A549 treated with Mapracorat at 1 μM for 4 hours (cell line): ENCODE results near the gene TRIML1. TPM values are rescaled to one million over a fixed set of nuclear protein-coding genes. Genes with fewer than 3 reads are reported as not detected.

ENCODE experiments used
- total RNA-seq: library from RNA; stranded (reverse); fragments of 200-300 nt; extraction: Qiagen RNA extraction; gene quantifications from 5 replicates; pipeline ENCODE4 v1.2.3, GENCODE V29; 2022

TRIML1 gene
- total RNA-seq: not detected in 5 replicates

GRCh38 chr4:188139141-188139540 is at the start of gene TRIML1:
Gene TRIML1, plus strand, starts transcription at chr4:188139441. Its CDS starts 118 bp downstream, at chr4:188139559.

GRCh38 chr4:188109157-188109755 is 30.0 kb upstream of the TRIML1 start, which contains the start of gene TRIML2:
Gene TRIML2, minus strand, starts transcription at chr4:188109603. Its CDS starts 4,235 bp downstream, at chr4:188105368.

Other genes with a start within 250 kb of the TRIML1 start
- not detected in 5 replicates for gene ZFP42, start 143.7 kb upstream of the TRIML1 start, total RNA-seq
- 41.2 to 57.0 TPM (median 45.2 TPM) in 5 replicates for gene TRIML2, start 29.8 kb upstream of the TRIML1 start, total RNA-seq